SU-DHL-6 (cell line): ENCODE measurements around the gene LRRC7.

Experiments
- CTCF ChIP-seq: fragments of 200-600 bp; sonication (generic); IDR thresholded peaks from one replicate; pipeline ENCODE4 v1.5.1; 2017; ENCODE audit warnings: antibody characterized with exemption, mild to moderate bottlenecking, low read length, moderate library complexity; ENCODE audit not compliant: insufficient read depth, poor library complexity, severe bottlenecking
- EZH2phosphoT487 ChIP-seq: fragments of 200-600 bp; sonication (generic), shearing (Covaris generic); conservative IDR thresholded peaks from 2 replicates; pipeline ENCODE4 v1.6.1; 2018; ENCODE audit warnings: mild to moderate bottlenecking, antibody characterized with exemption, low read length, moderate library complexity, mixed read lengths

GRCh38 chr1:69744381-69744780, 176.7 kb downstream of the LRRC7 start:
- no peak for TF ChIP-seq CTCF
- no peak for TF ChIP-seq EZH2phosphoT487
